Kidney epithelial cell (primary cell): ENCODE data around the gene SLC25A12. TPM values are rescaled to one million over a fixed set of nuclear protein-coding genes. Genes with fewer than 3 reads are reported as not detected.

Experiments used
- DNase-seq: peaks from one replicate; pipeline ENCODE4 v3.0.0-alpha.2; 2010; ENCODE audit warnings: low read depth
- H3K27me3 ChIP-seq: 2 replicates; pipeline ENCODE4 v1.6.0; 2011; ENCODE audit warnings: low read length; ENCODE audit not compliant: control insufficient read depth, insufficient read depth
- H3K36me3 ChIP-seq: 2 replicates; pipeline ENCODE4 v1.5.1; 2011; ENCODE audit warnings: low read length; ENCODE audit not compliant: control insufficient read depth, insufficient read depth
- H3K4me3 ChIP-seq: 2 replicates; pipeline ENCODE4 v1.5.1; 2011; ENCODE audit warnings: low read depth, mild to moderate bottlenecking, control low read depth, low read length
- total RNA-seq: library from RNA; depleted of rRNA; stranded (reverse); fragments of >200 nt; gene quantifications from 2 replicates; pipeline ENCODE4 v1.2.3, GENCODE V29; 2015
- TF ChIP-seq, protein P1 (sequence below): IDR thresholded peaks from 2 replicates; pipeline ENCODE4 v1.5.1; 2011; ENCODE audit warnings: mild to moderate bottlenecking, moderate library complexity, low read length, control low read depth, inconsistent platforms; ENCODE audit not compliant: insufficient read depth, poor library complexity, severe bottlenecking

The SLC25A12 gene
- total RNA-seq, 1 donor from 2014 or later: 9.1 TPM

- no peak for DNase-seq
Observed at GRCh38 chr2:171834286-171834685, 59.8 kb downstream of the SLC25A12 start.

GRCh38 chr2:171832489-171832888 is 61.6 kb downstream of the SLC25A12 start:
- no peak for DNase-seq
- Histone ChIP-seq H3K4me3 (no peak overlapping the region), H3K27me3 (no peaks in the 10 kb centered on the region), H3K36me3 (peaks cover 1% of the 10 kb centered on the region)
- TF ChIP-seq, protein P1, sequence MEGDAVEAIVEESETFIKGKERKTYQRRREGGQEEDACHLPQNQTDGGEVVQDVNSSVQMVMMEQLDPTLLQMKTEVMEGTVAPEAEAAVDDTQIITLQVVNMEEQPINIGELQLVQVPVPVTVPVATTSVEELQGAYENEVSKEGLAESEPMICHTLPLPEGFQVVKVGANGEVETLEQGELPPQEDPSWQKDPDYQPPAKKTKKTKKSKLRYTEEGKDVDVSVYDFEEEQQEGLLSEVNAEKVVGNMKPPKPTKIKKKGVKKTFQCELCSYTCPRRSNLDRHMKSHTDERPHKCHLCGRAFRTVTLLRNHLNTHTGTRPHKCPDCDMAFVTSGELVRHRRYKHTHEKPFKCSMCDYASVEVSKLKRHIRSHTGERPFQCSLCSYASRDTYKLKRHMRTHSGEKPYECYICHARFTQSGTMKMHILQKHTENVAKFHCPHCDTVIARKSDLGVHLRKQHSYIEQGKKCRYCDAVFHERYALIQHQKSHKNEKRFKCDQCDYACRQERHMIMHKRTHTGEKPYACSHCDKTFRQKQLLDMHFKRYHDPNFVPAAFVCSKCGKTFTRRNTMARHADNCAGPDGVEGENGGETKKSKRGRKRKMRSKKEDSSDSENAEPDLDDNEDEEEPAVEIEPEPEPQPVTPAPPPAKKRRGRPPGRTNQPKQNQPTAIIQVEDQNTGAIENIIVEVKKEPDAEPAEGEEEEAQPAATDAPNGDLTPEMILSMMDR: no peak

More at GRCh38 chr2:171834286-171834685, 59.8 kb downstream of the SLC25A12 start:
- no peaks in the 10 kb centered on the region for H3K27me3 ChIP-seq
- peaks cover 1% of the 10 kb centered on the region for H3K36me3 ChIP-seq
- TF ChIP-seq, protein P1: no peak
- no peak overlapping the region for H3K4me3 ChIP-seq

DNA sequence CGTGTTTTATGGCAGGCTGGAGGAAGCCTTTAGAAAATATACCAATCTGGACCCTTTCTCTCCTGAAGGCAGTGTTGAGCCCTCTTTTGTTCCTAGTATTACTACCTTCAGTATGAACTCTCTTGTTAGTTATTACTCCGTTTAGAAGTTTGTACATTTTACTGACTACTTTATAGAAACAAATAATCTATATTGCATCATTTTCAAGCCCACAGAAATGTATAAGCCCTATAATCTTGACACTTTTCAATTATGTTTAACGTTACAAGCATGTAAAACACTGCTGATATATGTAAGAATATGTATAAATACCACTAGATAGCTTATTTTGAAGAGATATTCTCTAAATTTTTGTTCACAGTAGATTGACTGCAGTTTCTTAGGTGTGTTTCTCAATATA is 64.0 kb downstream of the SLC25A12 start:
- peaks cover 1% of the 10 kb centered on the region for H3K36me3 ChIP-seq
- H3K27me3 ChIP-seq: no peaks in the 10 kb centered on the region
- TF ChIP-seq, protein P1: no peak
- DNase-seq: no peak
- H3K4me3 ChIP-seq: no peak overlapping the region

DNA sequence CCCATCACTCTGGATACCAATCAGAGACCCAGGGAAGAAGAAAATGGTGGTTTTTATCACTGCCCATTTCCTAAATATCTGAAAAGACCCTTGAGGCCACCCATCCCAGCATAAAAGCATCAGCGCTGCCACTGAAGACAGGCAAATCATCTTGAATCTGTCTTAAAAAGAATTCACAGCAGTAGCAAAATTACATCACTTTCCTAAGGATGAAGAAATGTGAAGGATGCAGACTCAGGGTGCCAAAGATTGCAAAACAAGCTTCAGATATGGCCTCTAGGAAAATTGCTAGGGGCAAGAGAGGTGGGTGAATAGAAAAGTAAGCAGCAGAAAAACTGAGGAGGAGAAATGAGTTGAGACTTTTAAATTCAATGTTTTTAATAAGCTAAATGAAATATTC is 70.0 kb downstream of the SLC25A12 start:
- no peak for DNase-seq
- TF ChIP-seq, protein P1: no peak
- Histone ChIP-seq H3K36me3 (no peaks in the 10 kb centered on the region), H3K27me3 (no peaks in the 10 kb centered on the region), H3K4me3 (no peak overlapping the region)

- H3K27me3 ChIP-seq: no peaks in the 10 kb centered on the region
- H3K36me3 ChIP-seq: no peaks in the 10 kb centered on the region
- no peak for DNase-seq
- H3K4me3 ChIP-seq: no peak overlapping the region
- TF ChIP-seq, protein P1: no peak
Observed at GRCh38 chr2:171822525-171823322, 71.3 kb downstream of the SLC25A12 start.

GRCh38 chr2:171819453-171819852 is 74.6 kb downstream of the SLC25A12 start:
- Histone ChIP-seq H3K36me3 (no peaks in the 10 kb centered on the region), H3K4me3 (no peak overlapping the region), H3K27me3 (no peaks in the 10 kb centered on the region)
- TF ChIP-seq, protein P1: no peak
- no peak for DNase-seq
